Activated gamma-delta T cell (primary cell): ENCODE results near the gene A2M.

Experiments
- DNase-seq: peaks from one replicate; lab custom pipeline; 2025; lab: John Stamatoyannopoulos, UW

The A2M gene

GRCh38 chr12:9039397-9039977 lies 76.2 kb downstream of the A2M start:
- no peak for DNase-seq

GRCh38 chr12:9037431-9037830 lies 78.3 kb downstream of the A2M start:
- no peak for DNase-seq

GRCh38 chr12:9036227-9036626 lies 79.5 kb downstream of the A2M start:
- DNase-seq = no peak

- no peak for DNase-seq
These were observed 81.6 kb downstream of the A2M start for GRCh38 chr12:9034095-9034494.

GRCh38 chr12:9033265-9033887 lies 82.3 kb downstream of the A2M start:
- no peak for DNase-seq

- no peak for DNase-seq
These were observed 83.3 kb downstream of the A2M start for GRCh38 chr12:9032202-9032964.

GRCh38 chr12:9030776-9031175 lies 84.9 kb downstream of the A2M start:
- DNase-seq = no peak

- no peak for DNase-seq
These were observed 88.3 kb downstream of the A2M start for GRCh38 chr12:9027161-9028059.

- DNase-seq = no peak
These were observed 91.2 kb downstream of the A2M start for GRCh38 chr12:9024512-9024911.

- DNase-seq = no peak
These were observed 93.1 kb downstream of the A2M start for GRCh38 chr12:9022592-9022991.
